HG03108 (cell line): ENCODE measurements around the gene ITPK1.

ENCODE experiments used
- ATAC-seq: cut with Tn5 transposase; IDR thresholded peaks from one replicate; pipeline ENCODE4 v1.9.1; 2021; ENCODE audit warnings: moderate library complexity; ENCODE audit not compliant: unreplicated experiment

The ITPK1 gene

DNA sequence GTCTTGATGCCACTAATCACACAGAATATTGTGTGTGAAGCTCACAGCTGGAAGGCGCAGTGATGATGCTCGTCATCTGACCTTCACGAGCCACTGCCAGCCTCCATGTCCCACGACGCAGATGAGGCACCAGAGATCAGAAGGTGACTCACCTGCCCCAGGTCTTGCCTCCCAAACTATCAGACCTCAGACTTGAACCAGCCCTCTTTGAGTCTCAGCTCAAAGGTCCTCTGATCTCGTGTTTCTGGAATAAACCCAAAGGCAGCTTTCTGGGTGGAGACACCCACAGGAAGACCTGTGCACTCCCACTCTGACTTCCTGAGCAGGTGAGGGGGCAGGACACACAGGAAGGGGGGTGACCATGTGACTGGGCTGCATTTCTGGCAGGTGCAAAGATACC lies 212.4 kb downstream of the ITPK1 start:
- no peak for ATAC-seq

DNA sequence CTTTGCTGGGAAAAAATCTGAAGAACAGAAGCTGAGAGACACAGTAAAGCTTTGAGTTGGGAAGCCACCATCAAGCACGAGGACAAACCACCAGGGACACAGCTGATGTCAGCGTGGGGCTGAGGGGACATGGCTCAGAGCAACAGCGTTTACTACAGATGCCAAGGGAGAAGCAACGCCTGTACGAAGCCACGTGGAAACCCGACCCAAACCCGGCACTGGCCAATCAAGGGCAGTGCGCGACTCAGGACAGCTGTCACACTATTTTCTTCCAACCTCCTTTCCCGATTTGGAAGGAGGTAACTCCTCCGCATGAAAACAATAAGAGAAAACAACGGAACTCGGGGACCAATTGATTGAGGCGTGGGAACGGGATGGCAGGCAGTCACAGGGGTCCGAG lies 213.0 kb downstream of the ITPK1 start:
- ATAC-seq = no peak

GRCh38 chr14:92902191-92902590 lies 213.5 kb downstream of the ITPK1 start:
- no peak for ATAC-seq

GRCh38 chr14:92900660-92901059 lies 215.1 kb downstream of the ITPK1 start:
- ATAC-seq = no peak

- no peak for ATAC-seq
These were observed 217.1 kb downstream of the ITPK1 start for GRCh38 chr14:92898566-92899131.

DNA sequence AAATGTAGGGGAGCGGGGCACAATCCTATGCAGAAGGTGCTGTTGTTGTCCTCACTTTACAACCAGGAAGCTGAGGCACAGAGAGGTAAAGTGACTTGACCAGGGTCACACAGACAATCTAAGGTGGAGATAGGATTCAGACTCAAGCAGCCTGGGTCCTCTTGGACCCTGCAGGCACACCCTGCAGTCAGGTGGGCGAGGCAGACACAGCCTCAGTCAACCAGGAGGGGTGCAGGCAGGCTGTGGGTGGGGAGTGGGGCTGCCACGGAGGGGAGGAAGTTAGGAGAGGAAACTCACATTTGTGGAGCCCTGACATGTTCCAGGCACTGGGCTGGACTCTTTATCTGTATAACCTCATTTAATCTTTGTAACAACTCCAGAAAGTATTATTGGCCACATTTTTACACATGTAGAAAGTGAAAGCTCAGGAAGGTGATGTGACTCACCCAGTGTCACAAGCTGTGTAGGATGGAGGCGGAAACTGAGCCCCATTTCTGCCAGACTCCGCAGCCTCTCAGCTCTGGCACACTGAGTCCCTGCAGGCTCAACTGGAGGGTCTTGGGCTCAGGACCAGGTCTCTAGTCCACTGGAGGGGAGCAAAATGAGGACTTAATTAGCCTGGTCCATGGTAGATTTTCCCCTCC lies 217.7 kb downstream of the ITPK1 start:
- no peak for ATAC-seq

- ATAC-seq = no peak
These were observed 220.3 kb downstream of the ITPK1 start for GRCh38 chr14:92895352-92895878.

- no peak for ATAC-seq
These were observed 223.1 kb downstream of the ITPK1 start for GRCh38 chr14:92892589-92892988.

DNA sequence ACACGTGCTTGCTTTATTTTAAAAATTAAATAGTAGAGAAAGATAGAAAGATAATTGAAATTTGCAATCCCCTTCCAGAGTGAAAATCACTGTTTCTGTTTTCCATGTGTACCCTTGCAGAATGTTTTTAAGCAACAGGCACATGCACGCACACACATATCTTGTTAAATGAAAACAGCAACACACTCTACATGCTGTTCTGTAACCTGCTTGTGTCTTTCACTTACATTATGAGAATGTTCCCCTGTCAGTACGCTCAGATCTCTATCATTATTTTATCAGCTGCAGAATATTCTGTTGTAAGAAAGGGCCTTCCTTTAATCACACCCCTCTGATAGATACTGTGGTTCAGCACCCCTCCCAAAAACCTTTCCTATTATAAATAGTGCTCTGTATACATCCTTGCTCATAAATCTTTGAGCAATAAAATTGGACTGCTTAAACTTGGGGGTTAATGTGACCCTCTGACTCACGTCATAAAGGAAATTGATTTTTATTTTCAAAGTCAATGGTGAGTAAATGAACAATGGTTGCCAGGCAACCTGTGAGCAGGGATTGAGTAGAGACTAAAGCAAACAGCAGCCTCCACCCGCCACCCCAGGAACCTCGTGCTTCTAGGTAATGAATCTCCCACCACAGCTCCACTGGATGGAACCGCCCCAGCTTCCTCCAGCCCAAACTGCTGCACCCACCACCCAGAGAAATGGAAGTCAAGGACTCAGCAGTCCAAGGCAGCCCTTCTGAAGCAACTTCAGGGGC lies 224.7 kb downstream of the ITPK1 start:
- ATAC-seq = no peak

- no peak for ATAC-seq
These were observed 226.8 kb downstream of the ITPK1 start for GRCh38 chr14:92888896-92889295.

DNA sequence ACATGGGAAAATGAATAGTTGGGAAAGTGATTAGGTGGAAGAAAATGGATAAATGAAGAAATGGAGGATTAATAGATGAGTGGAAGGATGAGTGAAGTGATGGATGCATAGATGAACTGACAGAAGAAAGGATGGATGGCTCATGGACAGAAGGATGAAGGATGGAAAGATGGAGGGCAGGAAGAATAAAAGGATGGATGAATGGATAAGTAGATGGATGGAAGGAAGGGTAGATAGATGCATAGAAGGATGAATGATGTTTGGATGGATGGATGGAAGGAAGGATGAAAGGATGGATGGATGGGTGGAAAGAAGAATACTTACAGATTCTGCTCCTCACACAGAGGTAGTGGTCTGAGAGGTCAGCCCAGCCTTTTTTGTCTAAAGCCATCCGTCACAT lies 228.6 kb downstream of the ITPK1 start:
- no peak for ATAC-seq
